MCF 10A (cell line): Measurements from ENCODE around the gene MMP2. TPM values are rescaled to one million over a fixed set of nuclear protein-coding genes. Genes with fewer than 3 reads are reported as not detected.

ENCODE experiments used
- BruUV-seq: library from RNA; stranded (reverse); fragments of 400-500 nt; replicated peaks from 2 replicates; lab custom pipeline; 2021; lab: Mats Ljungman, UMichigan
- CTCF ChIA-PET: fragments of 300-600 bp; sonication (Branson Sonifier 250); formaldehyde crosslinking; extraction: SDS; loops from one replicate; lab custom pipeline; 2021; ENCODE audit warnings: antibody characterized with exemption, inconsistent platforms; lab: Yijun Ruan, JAX
- POLR2A ChIA-PET: fragments of 300-600, 350-650 bp; sonication (Branson Sonifier 250); formaldehyde crosslinking; extraction: SDS; loops from one replicate; lab custom pipeline; 2020; ENCODE audit warnings: antibody characterized with exemption, inconsistent platforms; lab: Yijun Ruan, JAX
- DNase-seq: peaks from one replicate; pipeline ENCODE4 v3.0.0-alpha.2; 2018; ENCODE audit not compliant: unreplicated experiment
- H3K27ac Mint-ChIP-seq: one replicate; pipeline ENCODE4 v1.8.0; 2022; ENCODE audit warnings: mild to moderate bottlenecking, low read depth, mixed read lengths; ENCODE audit not compliant: unreplicated experiment
- H3K27me3 Mint-ChIP-seq: one replicate; pipeline ENCODE4 v1.8.0; 2022; ENCODE audit warnings: mixed read lengths; ENCODE audit not compliant: insufficient read depth, unreplicated experiment
- H3K36me3 Mint-ChIP-seq: one replicate; pipeline ENCODE4 v1.8.0; 2022; ENCODE audit warnings: mild to moderate bottlenecking, moderate library complexity, mixed read lengths; ENCODE audit not compliant: insufficient read depth, unreplicated experiment
- H3K4me1 Mint-ChIP-seq: one replicate; pipeline ENCODE4 v1.8.0; 2022; ENCODE audit warnings: mixed read lengths; ENCODE audit not compliant: insufficient read depth, unreplicated experiment
- H3K4me3 Mint-ChIP-seq: one replicate; pipeline ENCODE4 v1.8.0; 2022; ENCODE audit warnings: mild to moderate bottlenecking, moderate library complexity, mixed read lengths; ENCODE audit not compliant: unreplicated experiment
- H3K9me3 Mint-ChIP-seq: one replicate; pipeline ENCODE4 v1.8.0; 2022; ENCODE audit warnings: mixed read lengths; ENCODE audit not compliant: unreplicated experiment
- CTCF ChIP-seq: fragments of 200-600 bp; IDR thresholded peaks from one replicate; pipeline ENCODE4 v1.8.0; 2022; ENCODE audit warnings: antibody characterized with exemption, mild to moderate bottlenecking; ENCODE audit not compliant: unreplicated experiment
- intact Hi-C: fragments of 100-400 bp; cut with micrococcal nuclease; formaldehyde crosslinking; loops from 2 replicates; pipeline ENCODE4 v1.14.1; 2022
- total RNA-seq: library from RNA; stranded (reverse); gene quantifications from 2 replicates; pipeline ENCODE4 v1.2.3, GENCODE V29; 2022

The MMP2 gene
- total RNA-seq, 1 experiment from 2014 or later: 3.7 TPM

- intact Hi-C loops: no loop called here
- no peak for TF ChIP-seq CTCF
- DNase-seq: no peak
- ChIA-PET CTCF (interaction anchor here (0.6 to 6.4 kb wide), 4 partner anchors 40 to 851 kb away, joined by 3 to 35 read pairs (median 6); no protein-coding TSS in a partner anchor), POLR2A (no interaction called here)
- Mint-ChIP-seq H3K4me1 (peaks cover 24% of the 10 kb centered on the region), H3K27me3 (no peaks in the 10 kb centered on the region), H3K36me3 (no peaks in the 10 kb centered on the region), H3K27ac (no peak overlapping the region), H3K9me3 (no peaks in the 10 kb centered on the region), H3K4me3 (no peak overlapping the region)
- BruUV-seq: no TSS peak
Observed at GRCh38 chr16:55505333-55506015, 26.5 kb downstream of the MMP2 start.

- ChIA-PET CTCF (interaction anchor here (0.6 to 1.5 kb wide), 3 partner anchors 27 to 198 kb away, joined by 3 to 12 read pairs (median 5); no protein-coding TSS in a partner anchor), POLR2A (interaction anchor here (0.7 kb wide), 1 partner anchor 11 kb away, joined by 3 read pairs; no protein-coding TSS in a partner anchor)
- no peaks in the 10 kb centered on the region for H3K27me3 Mint-ChIP-seq
- no peak overlapping the region for H3K27ac Mint-ChIP-seq
- no TSS peak for BruUV-seq
- H3K36me3 Mint-ChIP-seq: no peaks in the 10 kb centered on the region
- peaks cover 22% of the 10 kb centered on the region for H3K4me1 Mint-ChIP-seq
- no peak for DNase-seq
- TF ChIP-seq CTCF: no peak
- H3K9me3 Mint-ChIP-seq: no peaks in the 10 kb centered on the region
- H3K4me3 Mint-ChIP-seq: no peak overlapping the region
- intact Hi-C loops: no loop called here
Observed at GRCh38 chr16:55506083-55506482, 27.1 kb downstream of the MMP2 start.

GRCh38 chr16:55506708-55507107 lies 27.7 kb downstream of the MMP2 start:
- Mint-ChIP-seq H3K4me3 (no peak overlapping the region), H3K27me3 (no peaks in the 10 kb centered on the region), H3K36me3 (no peaks in the 10 kb centered on the region), H3K4me1 (peaks cover 16% of the 10 kb centered on the region), H3K27ac (no peak overlapping the region), H3K9me3 (no peaks in the 10 kb centered on the region)
- ChIA-PET CTCF (interaction anchor here (0.6 to 1.5 kb wide), 4 partner anchors 26 to 197 kb away, joined by 3 to 12 read pairs (median 4); no protein-coding TSS in a partner anchor), POLR2A (interaction anchor here (0.7 kb wide), 1 partner anchor 11 kb away, joined by 3 read pairs; no protein-coding TSS in a partner anchor)
- DNase-seq: no peak
- intact Hi-C loops: no loop called here
- TF ChIP-seq CTCF: no peak
- BruUV-seq: no TSS peak

- POLR2A ChIA-PET: no interaction called here
- Mint-ChIP-seq H3K4me3 (peak overlapping the region; percentile 81), H3K4me1 (peaks cover 14% of the 10 kb centered on the region), H3K36me3 (no peaks in the 10 kb centered on the region), H3K27me3 (no peaks in the 10 kb centered on the region), H3K27ac (no peak overlapping the region), H3K9me3 (peaks cover 7% of the 10 kb centered on the region)
- BruUV-seq: no TSS peak
- intact Hi-C loops: no loop called here
- CTCF ChIA-PET: no interaction called here
- TF ChIP-seq CTCF: no peak
- DNase-seq: no peak
Observed at GRCh38 chr16:55508271-55508921, 29.4 kb downstream of the MMP2 start.
